GM19397 (cell line): ENCODE data around the gene ABAT.
"Not testable (repeated sequence)": the region's sequence is repeated elsewhere in the genome, so short reads cannot be mapped to it uniquely, and the experiment has no call there.

Experiments
- ATAC-seq: cut with Tn5 transposase; IDR thresholded peaks from one replicate; pipeline ENCODE4 v1.9.1; 2021; ENCODE audit warnings: mild to moderate bottlenecking, moderate library complexity; ENCODE audit not compliant: unreplicated experiment

Gene ABAT

DNA sequence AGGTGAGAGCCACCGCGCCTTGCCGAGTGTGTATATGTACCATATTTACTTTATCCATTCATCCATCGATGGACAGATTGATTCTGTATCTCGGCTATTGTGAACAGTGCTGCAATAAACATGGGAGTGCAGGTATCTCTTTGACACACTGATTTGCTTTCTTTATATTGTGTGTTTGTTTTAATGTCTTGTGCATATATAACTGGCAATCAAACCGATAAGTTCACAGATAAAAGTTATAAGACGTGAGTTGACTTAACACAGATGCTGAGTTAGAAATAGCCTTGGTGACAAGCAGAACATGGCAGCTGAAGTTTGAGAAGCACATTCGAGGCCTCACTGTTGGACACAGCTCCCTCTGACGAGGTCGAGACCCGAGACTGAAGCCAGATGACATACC is 99.8 kb downstream of the ABAT start:
- no peak for ATAC-seq

- ATAC-seq: no peak
Observed at GRCh38 chr16:8775359-8775758, 100.9 kb downstream of the ABAT start.

DNA sequence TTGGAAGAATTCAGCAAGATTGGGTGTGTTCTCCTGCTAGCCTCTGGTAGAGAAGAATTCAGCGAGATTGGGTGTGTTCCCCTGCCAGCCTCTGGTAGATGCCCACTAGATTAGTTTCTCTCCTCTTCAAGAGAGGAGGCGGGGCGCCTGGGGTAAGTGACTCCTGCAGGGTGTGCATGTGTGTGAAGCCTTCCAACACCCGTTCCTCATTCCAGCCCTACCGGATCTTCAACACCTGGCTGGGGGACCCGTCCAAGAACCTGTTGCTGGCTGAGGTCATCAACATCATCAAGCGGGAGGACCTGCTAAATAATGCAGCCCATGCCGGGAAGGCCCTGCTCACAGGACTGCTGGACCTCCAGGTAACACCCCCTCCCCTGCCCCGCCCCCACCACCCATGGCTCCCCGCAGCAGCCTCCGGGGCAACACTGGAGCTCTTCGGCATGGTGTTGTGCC is 101.7 kb downstream of the ABAT start:
- ATAC-seq: no peak

- ATAC-seq: no peak
Observed at GRCh38 chr16:8777217-8777616, 102.8 kb downstream of the ABAT start.

DNA sequence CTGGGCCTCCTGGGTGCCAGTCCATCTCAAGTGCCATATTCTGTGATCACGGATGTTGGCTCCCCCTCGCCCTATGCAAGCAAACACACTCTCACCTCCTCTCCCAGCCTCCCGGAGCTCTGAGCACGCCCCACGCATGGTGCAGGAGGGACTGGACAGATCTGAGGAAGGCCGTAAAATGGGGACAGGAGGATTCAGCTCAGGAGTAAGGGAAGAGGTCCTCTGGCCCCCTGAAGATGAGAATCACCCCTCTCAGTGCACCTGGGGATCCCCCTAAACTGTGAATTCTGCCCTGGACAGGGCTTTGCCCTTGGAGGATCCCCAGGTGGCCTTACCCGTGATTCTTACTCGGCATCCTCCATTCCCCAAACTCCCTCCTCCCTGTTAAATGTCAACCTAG is 107.4 kb downstream of the ABAT start:
- no peak for ATAC-seq

- no peak for ATAC-seq
Observed at GRCh38 chr16:8782673-8783072, 108.3 kb downstream of the ABAT start.

- ATAC-seq: no peak
Observed at GRCh38 chr16:8785408-8785807, 111.0 kb downstream of the ABAT start.

GRCh38 chr16:8786316-8786715 is 111.9 kb downstream of the ABAT start:
- ATAC-seq: not testable (repeated sequence)

DNA sequence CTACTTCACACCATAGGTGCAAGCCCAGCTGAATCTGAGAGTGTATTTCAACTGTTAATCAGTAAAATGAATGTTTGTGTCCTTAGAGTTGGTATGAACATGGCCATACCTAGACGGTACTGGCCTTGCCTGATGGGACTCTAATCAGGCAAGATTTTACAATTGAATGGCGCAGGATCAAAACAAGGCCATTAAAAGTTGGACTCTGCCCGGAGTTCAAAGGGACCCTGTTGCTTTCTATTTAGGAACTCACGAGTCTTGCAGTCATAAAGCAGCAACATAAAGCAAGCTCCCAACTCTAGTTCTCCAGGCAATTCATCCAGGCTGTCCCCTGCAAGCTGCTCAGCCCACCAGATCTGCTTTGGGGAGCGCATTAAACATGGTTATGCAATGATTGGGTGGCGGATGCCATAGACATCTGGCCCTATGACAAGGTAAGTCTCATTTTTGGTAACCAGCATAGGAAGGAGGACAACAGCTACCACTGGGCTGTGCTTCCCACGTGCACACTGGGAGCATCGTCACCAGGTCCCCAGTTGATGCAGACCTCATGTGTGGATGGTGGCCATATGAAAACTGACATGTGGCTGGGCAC is 114.3 kb downstream of the ABAT start:
- ATAC-seq: no peak

DNA sequence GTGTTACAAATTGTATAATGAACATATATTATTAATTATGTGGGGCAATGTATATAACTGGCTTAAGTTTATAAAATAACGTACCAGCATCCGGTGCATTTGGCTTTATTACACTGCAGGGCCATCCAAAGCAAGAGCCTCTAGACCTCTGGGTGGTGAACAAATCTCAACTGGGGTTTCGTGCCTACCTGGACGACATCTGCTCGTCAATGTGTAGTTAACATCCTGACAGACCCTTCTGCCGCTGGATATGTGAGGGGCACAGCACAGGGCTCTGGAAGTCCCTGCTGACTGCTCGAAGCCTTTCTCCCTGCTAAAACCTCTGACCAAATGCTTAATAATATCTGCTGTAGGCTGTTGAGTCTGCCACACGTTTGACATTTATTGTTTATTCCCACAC is 120.7 kb downstream of the ABAT start:
- no peak for ATAC-seq

GRCh38 chr16:8795818-8796217 is 121.4 kb downstream of the ABAT start:
- no peak for ATAC-seq

- ATAC-seq: no peak
Observed at GRCh38 chr16:8796469-8797363, 122.3 kb downstream of the ABAT start.

- ATAC-seq: peak; percentile 94
Observed at GRCh38 chr16:8797364-8798173, 123.2 kb downstream of the ABAT start, which contains the start of the genes PMM2 and TMEM186. PMM2 (plus strand) TSS chr16:8797839; CDS start chr16:8797883, 44 bp downstream. TMEM186 (minus strand) TSS chr16:8797639; CDS start chr16:8797614, 25 bp downstream.

DNA sequence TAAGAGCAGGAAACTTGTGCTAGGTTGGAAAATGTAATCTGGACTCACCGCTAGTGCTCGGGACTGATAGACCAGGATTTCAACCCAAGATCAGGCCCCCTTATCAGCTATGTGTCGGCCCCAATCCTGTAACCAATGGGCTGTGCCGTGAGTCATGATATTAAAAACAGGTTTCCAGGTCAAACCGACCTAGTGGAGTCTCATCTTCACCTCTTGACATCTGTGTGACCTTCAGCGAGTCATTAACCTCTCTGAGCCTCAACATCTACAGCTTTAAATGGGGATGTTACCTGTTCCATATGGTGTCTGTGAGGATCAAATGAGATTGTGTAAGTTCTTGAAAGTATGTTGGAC is 123.7 kb downstream of the ABAT start:
- peak; percentile 2 for ATAC-seq

DNA sequence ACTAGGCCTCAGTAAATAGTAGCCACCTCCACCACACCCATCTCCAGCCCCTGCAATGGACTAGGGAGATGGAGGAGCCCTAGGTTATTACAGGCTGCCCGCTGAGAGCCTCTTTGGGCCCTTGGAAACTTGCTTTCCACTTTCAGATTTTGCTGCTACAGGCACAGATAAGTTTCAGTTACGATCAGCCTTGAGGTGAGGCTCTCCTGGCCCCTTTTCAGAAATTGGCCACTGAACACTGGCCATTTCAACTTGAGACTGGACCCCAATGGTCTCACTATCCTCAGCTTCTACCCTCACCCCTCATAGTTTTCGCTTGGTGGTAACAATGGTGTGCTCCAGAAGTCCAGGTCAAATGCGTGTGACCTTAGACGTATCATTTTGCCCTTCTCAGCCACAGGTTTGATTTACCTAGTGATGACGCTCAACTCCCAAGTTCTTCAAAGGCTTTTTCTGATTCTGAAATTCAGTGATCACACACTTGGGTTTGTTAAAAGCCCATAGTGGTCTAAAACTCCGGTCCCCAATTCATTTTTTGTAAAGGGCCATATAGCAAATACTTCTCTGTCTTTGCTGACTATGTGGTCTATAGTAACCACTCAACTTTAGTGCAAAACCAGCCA is 124.2 kb downstream of the ABAT start:
- no peak for ATAC-seq

- no peak for ATAC-seq
Observed at GRCh38 chr16:8801701-8802100, 127.3 kb downstream of the ABAT start.

DNA sequence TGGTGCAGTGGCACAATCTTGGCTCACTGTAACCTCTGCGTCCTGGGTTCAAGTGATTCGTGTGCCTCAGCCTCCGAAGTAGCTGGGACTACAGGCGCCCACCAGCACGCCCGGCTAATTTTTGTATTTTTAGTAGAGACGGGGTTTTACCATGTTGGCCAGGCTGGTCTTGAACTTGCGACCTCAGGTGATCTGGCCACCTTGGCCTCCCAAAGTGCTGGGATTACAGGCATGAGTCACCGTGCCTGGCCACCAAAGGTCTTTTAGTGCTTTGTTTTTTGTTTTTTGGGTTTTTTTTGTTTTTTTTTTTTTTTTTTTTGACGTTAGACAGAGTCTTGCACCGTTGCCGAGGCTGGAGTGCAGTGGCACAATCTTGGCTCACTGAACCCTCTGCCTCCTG is 129.3 kb downstream of the ABAT start:
- ATAC-seq: not testable (repeated sequence)

DNA sequence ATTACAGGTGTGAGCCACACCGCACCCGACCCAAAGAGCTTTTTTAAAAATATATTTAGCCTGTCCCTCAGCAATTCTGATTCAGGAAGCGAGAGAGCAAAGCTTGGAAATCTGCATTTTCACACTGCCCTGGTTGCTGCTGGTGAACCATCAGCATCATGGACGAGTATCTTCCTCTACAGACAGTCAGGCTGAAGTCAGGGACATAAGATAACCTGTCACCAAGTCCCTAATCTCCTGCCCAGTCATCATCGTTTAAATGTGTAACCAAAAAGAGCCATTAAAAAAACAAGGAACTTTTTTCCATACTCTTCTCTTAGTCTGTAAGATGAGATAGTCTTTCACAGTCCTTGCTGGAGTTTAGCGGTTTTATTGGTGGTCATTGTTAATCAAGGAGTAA is 129.9 kb downstream of the ABAT start:
- no peak for ATAC-seq

GRCh38 chr16:8806272-8806983 is 132.0 kb downstream of the ABAT start:
- no peak for ATAC-seq

DNA sequence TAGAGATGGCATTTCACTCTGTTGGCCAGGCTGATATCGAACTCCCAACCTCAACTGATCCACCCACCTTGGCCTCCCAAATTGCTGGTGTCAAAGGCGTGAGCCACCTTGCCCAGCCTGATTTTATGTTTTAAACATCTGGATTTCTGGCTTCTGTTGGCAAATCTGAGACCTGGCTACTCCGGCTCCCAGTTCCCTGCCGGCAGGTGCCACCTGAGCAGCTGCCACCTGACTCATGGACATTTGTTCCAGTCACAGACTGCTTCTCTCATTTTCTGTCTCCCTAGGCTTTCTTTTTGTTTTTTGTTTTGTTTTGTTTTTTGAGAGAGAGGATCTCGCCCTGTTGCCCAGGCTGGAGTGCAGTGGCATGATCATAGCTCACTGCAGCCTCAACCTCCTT is 132.8 kb downstream of the ABAT start:
- no peak for ATAC-seq
